ENCODE results near the gene MACROD2.

MACROD2 gene

GRCh38 chr20:14609328-14610221, 614.3 kb downstream of the MACROD2 start:
- DNase-seq, result no peak

DNA sequence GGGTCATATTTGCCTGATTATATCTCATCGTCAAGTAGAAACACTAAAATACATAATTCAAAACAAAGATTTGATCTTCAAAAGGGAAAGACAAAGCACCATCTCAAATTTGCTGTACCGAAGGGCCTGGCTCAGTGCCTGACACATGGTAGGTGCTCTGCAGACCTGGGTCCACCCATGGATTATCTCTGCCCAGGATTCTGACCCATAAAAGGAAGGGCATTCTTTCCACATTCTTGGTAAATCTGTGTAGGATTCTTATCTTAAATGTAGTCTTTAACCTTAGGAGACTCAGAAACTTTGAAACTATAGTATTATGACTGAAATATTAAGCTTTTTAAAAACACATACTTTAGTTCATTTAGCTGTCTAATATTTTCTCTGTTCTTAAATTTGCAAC, 616.2 kb downstream of the MACROD2 start:
- no peak for DNase-seq

- DNase-seq, result no peak
These were observed 617.1 kb downstream of the MACROD2 start for GRCh38 chr20:14612391-14612790.

- no peak for DNase-seq
These were observed 620.7 kb downstream of the MACROD2 start for GRCh38 chr20:14616003-14616402.

DNA sequence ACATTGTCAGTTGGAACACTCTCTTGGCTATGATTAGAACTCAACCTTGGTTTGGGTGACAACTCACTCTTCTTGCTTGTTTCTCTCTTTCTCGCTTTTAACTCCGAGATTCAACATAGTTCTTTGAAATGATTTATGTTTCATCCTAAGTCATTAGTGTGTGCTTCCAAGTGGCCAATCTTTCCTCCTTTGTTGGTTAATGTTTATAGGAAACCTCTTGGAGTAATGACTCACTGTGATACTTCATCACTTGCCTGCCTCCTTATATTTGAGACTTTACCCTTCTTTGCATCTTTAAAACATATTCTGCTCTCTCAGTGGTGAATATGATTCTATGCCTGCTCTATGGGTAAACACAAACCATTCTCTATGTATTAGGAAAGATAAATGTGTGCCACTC, 621.8 kb downstream of the MACROD2 start:
- no peak for DNase-seq

DNA sequence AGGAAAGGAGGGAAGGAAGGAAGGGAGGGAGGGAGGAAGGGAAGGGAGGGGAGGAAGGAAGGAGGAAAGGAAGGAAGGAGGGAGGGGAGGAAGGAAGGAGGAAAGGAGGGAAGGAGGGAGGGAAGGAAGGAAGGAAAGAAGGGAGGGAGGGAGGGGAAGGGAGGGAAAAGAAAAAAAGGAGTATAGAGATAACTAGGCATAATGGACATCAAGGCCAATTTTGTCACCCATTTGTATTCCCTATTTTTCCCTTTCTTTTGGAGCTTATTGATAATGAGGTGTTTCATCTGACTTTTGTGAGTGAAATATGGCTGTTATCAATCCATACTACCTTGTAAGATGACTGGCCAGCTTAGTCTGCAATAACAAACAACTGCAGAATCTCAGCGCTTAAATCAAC, 624.1 kb downstream of the MACROD2 start:
- no peak for DNase-seq

GRCh38 chr20:14622796-14623195, 627.5 kb downstream of the MACROD2 start:
- peak; percentile 5 for DNase-seq

GRCh38 chr20:14631011-14631410, 635.7 kb downstream of the MACROD2 start:
- DNase-seq, result no peak

DNA sequence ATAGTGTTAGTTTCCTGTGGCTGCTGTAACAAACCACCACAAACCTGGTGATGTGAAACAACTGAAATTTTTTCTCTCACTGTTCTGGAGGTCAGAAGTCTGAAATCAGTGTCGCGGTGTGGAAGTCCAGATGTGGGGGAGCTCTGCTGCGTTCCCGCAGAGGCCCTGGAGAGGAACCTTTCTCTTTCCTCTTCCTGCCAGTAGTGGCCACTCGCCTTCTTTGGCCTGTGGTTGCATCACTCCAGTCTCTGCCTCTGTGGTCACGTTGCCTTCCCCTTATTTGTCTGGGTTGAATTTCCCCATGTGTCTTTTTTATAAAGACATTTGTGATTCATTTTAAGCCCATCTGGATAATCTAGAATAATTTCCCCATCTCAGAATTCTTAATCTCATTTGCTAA, 637.6 kb downstream of the MACROD2 start:
- DNase-seq, result no peak

GRCh38 chr20:14633507-14633906, 638.2 kb downstream of the MACROD2 start:
- DNase-seq, result no peak

- peak; percentile 75 for DNase-seq
These were observed 639.3 kb downstream of the MACROD2 start for GRCh38 chr20:14634665-14635064.

DNA sequence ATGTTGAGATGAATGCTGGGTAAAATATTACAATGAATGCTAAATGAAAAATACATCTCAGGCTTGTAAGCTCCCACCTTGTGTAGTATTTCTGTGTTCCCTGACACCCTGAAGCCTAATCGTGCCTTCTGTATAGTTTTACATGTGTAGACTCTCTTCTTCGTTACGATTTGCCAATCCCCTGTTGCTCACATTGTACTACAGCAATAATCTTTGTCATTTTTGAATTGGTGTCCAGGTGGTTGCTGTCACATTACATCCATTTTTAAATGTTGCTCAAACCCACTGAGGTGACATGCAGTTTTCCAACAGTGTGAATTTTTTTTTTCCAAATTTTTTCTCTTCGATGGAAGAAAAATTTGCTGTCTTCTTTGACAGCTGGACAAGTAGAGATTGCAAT, 642.1 kb downstream of the MACROD2 start:
- no peak for DNase-seq

GRCh38 chr20:14643146-14643545, 647.8 kb downstream of the MACROD2 start:
- peak; percentile 19 for DNase-seq

DNA sequence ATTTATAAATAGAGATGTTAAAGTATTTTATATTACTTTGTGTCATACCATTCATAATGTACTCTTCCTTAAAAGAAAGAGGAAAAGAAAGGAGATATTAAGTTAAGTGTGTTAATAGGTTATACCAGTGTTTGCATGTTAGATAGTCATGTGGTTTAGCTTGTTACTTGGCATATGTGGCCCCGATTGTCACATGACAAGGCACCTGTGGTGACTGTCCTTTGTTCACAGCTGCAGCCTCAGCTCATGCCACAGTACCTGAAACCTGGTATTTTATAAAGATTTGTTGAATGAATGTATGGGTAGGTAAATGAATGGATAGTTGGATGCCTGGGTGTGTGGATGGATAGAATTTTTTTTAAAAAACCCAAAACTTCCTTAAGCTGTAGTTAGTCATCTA, 648.2 kb downstream of the MACROD2 start:
- DNase-seq, result peak; percentile 35

DNA sequence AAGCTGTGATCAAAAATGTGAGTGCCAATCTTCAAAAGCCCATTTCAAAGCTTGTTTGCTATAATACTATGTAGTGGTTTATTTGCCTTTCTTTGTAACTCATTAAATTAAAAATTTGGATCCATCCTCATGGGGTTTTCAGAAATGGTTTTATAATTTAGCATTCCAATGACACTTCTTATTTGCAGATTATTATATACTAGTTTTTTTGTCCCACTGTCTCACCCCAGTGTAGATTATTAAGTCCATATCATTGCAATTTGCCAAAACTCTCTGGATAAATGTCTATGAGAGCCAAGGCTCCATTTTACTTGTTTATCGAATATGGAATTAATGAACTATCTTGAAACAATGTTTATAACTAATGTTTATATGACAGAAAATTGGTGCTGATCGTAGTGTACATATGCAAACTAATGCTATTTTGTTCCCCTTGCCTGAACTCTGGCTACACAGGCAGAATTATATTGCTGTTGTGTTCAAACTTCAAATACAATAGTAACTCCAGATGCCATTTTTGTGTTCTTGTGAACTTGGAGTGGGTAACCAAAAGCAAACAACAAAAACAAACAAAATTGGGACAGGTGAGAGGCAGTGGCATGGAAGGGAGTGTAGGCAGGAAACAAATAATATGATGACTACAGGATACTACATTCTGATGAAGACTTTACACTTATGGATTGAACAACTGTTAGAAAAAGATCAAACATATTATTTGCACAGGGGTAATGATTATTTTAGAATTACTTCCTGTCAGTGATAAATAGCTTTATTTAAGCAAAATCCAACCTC, 649.2 kb downstream of the MACROD2 start:
- DNase-seq, result peak; percentile 72

- DNase-seq, result no peak
These were observed 651.7 kb downstream of the MACROD2 start for GRCh38 chr20:14647016-14647415.

DNA sequence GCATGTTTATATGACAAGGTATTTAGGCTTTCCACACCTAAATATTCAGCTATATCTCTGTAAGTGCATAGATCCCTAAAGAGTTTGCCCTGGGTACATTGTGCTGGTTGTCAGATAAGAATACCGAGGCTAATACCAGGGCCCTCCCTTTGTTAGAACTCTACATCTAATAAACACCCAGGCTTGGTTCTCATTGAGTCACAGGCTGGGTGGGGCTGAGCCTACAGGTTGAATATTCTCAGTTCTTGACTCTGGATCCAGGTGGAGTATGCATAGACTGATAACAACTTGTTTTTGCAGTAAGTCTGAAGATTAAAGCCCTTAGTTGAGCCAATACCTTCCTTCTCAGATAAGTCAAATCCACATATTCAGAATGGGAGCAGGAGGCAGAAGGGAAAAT, 654.3 kb downstream of the MACROD2 start:
- no peak for DNase-seq

DNA sequence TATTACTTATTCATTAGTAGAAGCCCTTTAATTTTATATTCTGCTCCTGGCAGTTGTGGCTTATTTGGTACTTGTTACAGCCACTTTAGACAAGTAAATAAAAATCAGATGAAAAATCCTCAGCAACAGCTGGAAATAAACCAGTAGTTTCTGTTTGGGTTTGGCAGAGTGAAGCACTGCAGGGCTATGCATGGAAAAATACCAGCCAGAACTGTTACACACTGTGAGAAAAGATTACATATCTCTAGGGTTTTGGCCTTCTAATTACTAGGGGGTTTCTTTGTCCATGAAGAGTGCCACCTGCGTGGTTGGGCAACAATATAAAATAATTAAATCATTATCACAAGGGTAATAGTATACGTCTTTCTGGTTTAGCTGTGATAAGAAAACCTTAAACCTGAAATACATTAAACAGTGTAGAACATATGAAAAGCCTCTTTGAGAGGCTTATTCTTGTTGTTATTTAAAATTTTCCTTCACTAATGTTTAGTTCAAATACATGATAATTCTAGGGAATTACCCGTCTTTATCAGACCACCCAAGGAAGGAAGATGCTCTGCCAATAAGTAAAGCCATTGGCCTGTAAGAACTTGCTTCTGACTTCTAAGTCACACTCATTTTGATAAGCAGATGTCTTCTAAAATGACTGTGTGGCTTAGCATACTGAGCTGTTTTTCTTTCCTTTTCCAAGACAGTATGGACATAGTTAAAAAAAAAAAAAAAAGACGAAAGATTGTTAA, 662.1 kb downstream of the MACROD2 start:
- DNase-seq, result peak; percentile 90

DNA sequence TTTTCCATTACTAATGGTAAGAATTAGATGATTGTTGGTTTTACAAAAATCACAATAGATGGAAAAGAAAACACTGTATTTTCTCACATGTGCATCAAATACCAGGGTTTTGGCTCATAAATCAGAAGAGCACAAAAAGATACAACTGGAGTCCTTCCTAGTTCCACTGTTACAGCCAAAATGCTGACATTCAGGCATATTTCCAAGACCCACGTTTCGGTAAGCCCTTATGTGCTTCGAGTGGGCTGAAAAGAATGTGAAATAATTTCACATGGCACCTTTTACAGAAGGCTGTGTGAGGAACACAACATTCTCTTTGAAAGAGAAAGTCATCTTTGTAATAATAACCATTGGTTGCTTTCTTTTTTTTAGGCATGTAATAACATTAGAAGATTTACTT, 668.8 kb downstream of the MACROD2 start:
- no peak for DNase-seq

- no peak for DNase-seq
These were observed 671.4 kb downstream of the MACROD2 start for GRCh38 chr20:14666696-14667095.

DNA sequence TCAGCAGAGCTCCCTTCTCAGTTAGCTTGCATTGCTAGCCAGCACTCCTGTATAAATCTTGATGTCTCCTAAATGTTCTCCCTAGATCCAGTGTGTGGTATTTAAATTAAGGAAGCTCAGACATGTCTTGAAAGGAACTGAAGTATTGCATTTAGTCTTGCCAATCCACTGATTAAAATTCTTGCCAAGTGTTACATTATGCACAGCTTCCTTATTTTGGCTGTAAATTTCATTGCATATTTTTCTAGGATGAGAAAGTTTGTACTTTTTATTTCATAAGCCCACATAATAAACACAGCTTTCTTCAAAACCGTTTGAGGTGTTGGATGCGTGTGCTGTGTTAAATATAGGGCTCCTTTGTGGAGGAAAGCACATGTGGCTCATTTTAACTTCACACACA, 671.9 kb downstream of the MACROD2 start:
- DNase-seq, result no peak

- DNase-seq, result no peak
These were observed 676.8 kb downstream of the MACROD2 start for GRCh38 chr20:14672066-14672465.

DNA sequence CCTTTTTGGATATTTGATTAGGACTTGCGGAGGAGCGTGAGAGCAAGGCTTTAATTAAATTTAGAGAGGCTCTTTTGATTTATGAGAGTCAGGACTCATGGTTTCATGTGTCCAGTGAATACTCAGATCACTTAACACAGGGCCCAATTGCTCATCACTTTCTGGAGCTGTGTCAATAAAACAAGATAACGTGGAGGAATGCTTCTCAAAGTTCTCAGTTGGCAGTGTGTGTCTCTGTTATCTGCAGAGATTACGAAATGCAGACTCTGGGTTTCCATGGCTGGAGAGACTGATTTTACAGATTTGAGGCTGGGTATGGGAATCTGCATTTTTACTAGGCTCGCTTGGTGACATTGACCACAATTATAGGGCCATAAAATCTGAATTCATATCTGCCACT, 677.8 kb downstream of the MACROD2 start:
- no peak for DNase-seq
